Measurements from ENCODE around the gene NUDT6. TPM values are rescaled to one million over a fixed set of nuclear protein-coding genes. Genes with fewer than 3 reads are reported as not detected.
"Not testable (repeated sequence)": the region's sequence is repeated elsewhere in the genome, so short reads cannot be mapped to it uniquely, and the experiment has no call there.

The NUDT6 gene
- total RNA-seq, 2 donors from 2014 or later: 3.9 to 5.9 TPM

GRCh38 chr4:122845066-122845465 lies 77.3 kb downstream of the NUDT6 start:
- Mint-ChIP-seq H3K9me3 (no peaks in the 10 kb centered on the region), H3K4me3 (no peak overlapping the region), H3K4me1 (no peaks in the 10 kb centered on the region), H3K27ac (no peak overlapping the region), H3K36me3 (ENCODE audit: low read depth) (no peaks in the 10 kb centered on the region), H3K27me3 (peaks cover 13% of the 10 kb centered on the region)
- no peak for ATAC-seq (replicated peaks)

- H3K4me1 Mint-ChIP-seq; H3K4me3 Mint-ChIP-seq; ATAC-seq (replicated peaks); H3K9me3 Mint-ChIP-seq; H3K27ac Mint-ChIP-seq; H3K36me3 Mint-ChIP-seq (ENCODE audit: low read depth): not testable (repeated sequence)
- H3K27me3 Mint-ChIP-seq: peaks cover 19% of the 10 kb centered on the region
These were observed 78.0 kb downstream of the NUDT6 start for GRCh38 chr4:122844391-122844790.

- ATAC-seq (replicated peaks): no peak
- no peak overlapping the region for H3K4me3 Mint-ChIP-seq
These were observed 79.3 kb downstream of the NUDT6 start for GRCh38 chr4:122842984-122843531.

More at GRCh38 chr4:122842984-122843531, 79.3 kb downstream of the NUDT6 start:
- H3K4me1 Mint-ChIP-seq: no peaks in the 10 kb centered on the region
- H3K36me3 Mint-ChIP-seq (ENCODE audit: low read depth): no peaks in the 10 kb centered on the region
- peaks cover 17% of the 10 kb centered on the region for H3K27me3 Mint-ChIP-seq
- H3K9me3 Mint-ChIP-seq: no peaks in the 10 kb centered on the region
- H3K27ac Mint-ChIP-seq: no peak overlapping the region

Other genes with a start within 250 kb of the NUDT6 start
- 1 to 10 TPM; 1.6 to 2.2 TPM for gene BBS12, start 189.9 kb downstream of the NUDT6 start, total RNA-seq
- under 1 TPM; 0.11 to 0.32 TPM for gene FGF2, start 95.8 kb downstream of the NUDT6 start, total RNA-seq